NCI-H2171 treated with DMSO at 0.1 percent for 48 hours (cell line): ENCODE results near the gene RHO.

Experiments
- DNase-seq: peaks from one replicate; lab custom pipeline; 2025; lab: John Stamatoyannopoulos, UW

RHO gene

GRCh38 chr3:129559565-129560079 lies 31.2 kb downstream of the RHO start:
- no peak for DNase-seq

GRCh38 chr3:129560269-129560787 lies 31.9 kb downstream of the RHO start:
- peak; percentile 12 for DNase-seq

GRCh38 chr3:129560911-129561594 lies 32.6 kb downstream of the RHO start:
- peak; percentile 6 for DNase-seq

GRCh38 chr3:129561619-129562248 lies 33.3 kb downstream of the RHO start:
- DNase-seq: no peak

- no peak for DNase-seq
Measured at GRCh38 chr3:129562803-129563202, 34.4 kb downstream of the RHO start.

GRCh38 chr3:129563332-129563731 lies 34.9 kb downstream of the RHO start:
- no peak for DNase-seq

- no peak for DNase-seq
Measured at GRCh38 chr3:129563850-129564535, 35.6 kb downstream of the RHO start.

GRCh38 chr3:129564981-129565644 lies 36.7 kb downstream of the RHO start:
- no peak for DNase-seq

GRCh38 chr3:129565902-129566301 lies 37.5 kb downstream of the RHO start:
- no peak for DNase-seq

- no peak for DNase-seq
Measured at GRCh38 chr3:129567176-129567705, 38.8 kb downstream of the RHO start.

- no peak for DNase-seq
Measured at GRCh38 chr3:129567939-129568338, 39.5 kb downstream of the RHO start.

- no peak for DNase-seq
Measured at GRCh38 chr3:129569856-129570255, 41.4 kb downstream of the RHO start.

- DNase-seq: no peak
Measured at GRCh38 chr3:129571605-129572547, 43.4 kb downstream of the RHO start.

GRCh38 chr3:129572603-129573002 lies 44.2 kb downstream of the RHO start:
- DNase-seq: no peak

- DNase-seq: no peak
Measured at GRCh38 chr3:129573493-129573892, 45.1 kb downstream of the RHO start.

- no peak for DNase-seq
Measured at GRCh38 chr3:129574206-129574605, 45.8 kb downstream of the RHO start.

GRCh38 chr3:129575233-129575996 lies 47.0 kb downstream of the RHO start:
- peak; percentile 23 for DNase-seq

- DNase-seq: peak; percentile 80
Measured at GRCh38 chr3:129575997-129576384, 47.6 kb downstream of the RHO start.

- peak; percentile 78 for DNase-seq
Measured at GRCh38 chr3:129576514-129577352, 48.3 kb downstream of the RHO start.
